GM23338 (cell line): ENCODE data around the gene CA6. TPM values are rescaled to one million over a fixed set of nuclear protein-coding genes. Genes with fewer than 3 reads are reported as not detected.

Source experiments
- ATAC-seq: fragments of 200-7000 bp; cut with Tn5 transposase; 3 replicates; pipeline ENCODE4 v1.9.1; 2020
- DNase-seq: peaks from one replicate; pipeline ENCODE4 v3.0.0-alpha.2; 2015; ENCODE audit warnings: low spot score
- H2AFZ ChIP-seq: fragments of 200-600 bp; sonication (generic); 2 replicates; pipeline ENCODE4 v1.8.0; 2016; ENCODE audit warnings: antibody characterized with exemption, mild to moderate bottlenecking, moderate library complexity
- H3F3A ChIP-seq: fragments of 200-600 bp; sonication (generic); replicated peaks from 2 replicates; pipeline ENCODE4 v1.8.0; 2017; ENCODE audit warnings: antibody characterized with exemption, mixed run types, low read depth
- H3K27ac ChIP-seq: fragments of 200-600 bp; sonication (generic); 2 replicates; pipeline ENCODE4 v1.6.1; 2016; ENCODE audit warnings: low read depth
- H3K27me3 ChIP-seq: fragments of 200-600 bp; sonication (generic); 2 replicates; pipeline ENCODE4 v1.8.0; 2016; ENCODE audit warnings: mild to moderate bottlenecking, mixed run types, moderate library complexity; ENCODE audit not compliant: insufficient read depth
- H3K36me3 ChIP-seq: fragments of 200-600 bp; sonication (generic); 2 replicates; pipeline ENCODE4 v1.8.0; 2016; ENCODE audit warnings: mild to moderate bottlenecking; ENCODE audit not compliant: insufficient read depth
- H3K4me1 ChIP-seq: fragments of 200-600 bp; sonication (generic); 2 replicates; pipeline ENCODE4 v1.8.0; 2016; ENCODE audit warnings: mild to moderate bottlenecking, moderate library complexity; ENCODE audit not compliant: insufficient read depth
- H3K4me2 ChIP-seq: fragments of 200-600 bp; sonication (generic); 2 replicates; pipeline ENCODE4 v1.7.1; 2017; ENCODE audit warnings: mixed run types
- H3K4me3 ChIP-seq: fragments of 200-600 bp; sonication (generic); 2 replicates; pipeline ENCODE4 v1.6.1; 2016; ENCODE audit warnings: mixed run types
- H3K79me2 ChIP-seq: fragments of 200-600 bp; sonication (generic); replicated peaks from 2 replicates; pipeline ENCODE4 v1.8.0; 2017; ENCODE audit warnings: mild to moderate bottlenecking; ENCODE audit not compliant: insufficient read depth
- H3K9me2 ChIP-seq: fragments of 200-600 bp; sonication (generic); 2 replicates; pipeline ENCODE4 v1.8.0; 2017; ENCODE audit not compliant: insufficient read depth
- H4K20me1 ChIP-seq: fragments of 200-600 bp; sonication (generic); replicated peaks from 2 replicates; pipeline ENCODE4 v1.8.0; 2017; ENCODE audit warnings: mild to moderate bottlenecking; ENCODE audit not compliant: insufficient read depth
- H3K27ac Mint-ChIP-seq: 2 replicates; pipeline ENCODE4 v1.8.0; 2020; ENCODE audit warnings: inconsistent platforms, mild to moderate bottlenecking, moderate library complexity, mixed read lengths
- H3K27me3 Mint-ChIP-seq: 3 replicates; pipeline ENCODE4 v1.8.0; 2022; ENCODE audit warnings: low read depth, mild to moderate bottlenecking, moderate library complexity, mixed read lengths, inconsistent platforms; ENCODE audit not compliant: insufficient read depth, poor library complexity
- H3K36me3 Mint-ChIP-seq: 3 replicates; pipeline ENCODE4 v1.8.0; 2021; ENCODE audit warnings: low read depth, mild to moderate bottlenecking, inconsistent platforms, moderate library complexity, mixed read lengths
- H3K4me1 Mint-ChIP-seq: 3 replicates; pipeline ENCODE4 v1.8.0; 2020; ENCODE audit warnings: mild to moderate bottlenecking, inconsistent platforms, mixed read lengths
- H3K4me3 Mint-ChIP-seq: 3 replicates; pipeline ENCODE4 v1.8.0; 2021; ENCODE audit warnings: moderate library complexity, mild to moderate bottlenecking, inconsistent platforms, mixed read lengths
- H3K9me3 Mint-ChIP-seq: 3 replicates; pipeline ENCODE4 v1.8.0; 2020; ENCODE audit warnings: moderate library complexity, mild to moderate bottlenecking, inconsistent platforms, mixed read lengths
- CTCF ChIP-seq, 2 experiments: fragments of 200-600 bp in 1 of 2; sonication (generic) in 1 of 2; conservative IDR thresholded peaks; 2 replicates each; pipeline versions ENCODE4 v1.5.1 to v1.6.1; 2016 to 2017; ENCODE audit warnings: antibody characterized with exemption in 2 of 2, low read depth in 2 of 2, mild to moderate bottlenecking in 2 of 2, moderate library complexity in 1 of 2
- EZH2 ChIP-seq: fragments of 200-600 bp; sonication (generic); IDR thresholded peaks from one replicate; pipeline ENCODE4 v1.8.0; 2017; ENCODE audit warnings: antibody characterized with exemption, mild to moderate bottlenecking, low read depth; ENCODE audit not compliant: unreplicated experiment
- EZH2phosphoT487 ChIP-seq: fragments of 200-600 bp; sonication (generic); IDR thresholded peaks from one replicate; pipeline ENCODE4 v1.8.1; 2018; ENCODE audit warnings: antibody characterized with exemption; ENCODE audit not compliant: unreplicated experiment
- POLR2AphosphoS5 ChIP-seq: IDR thresholded peaks from 2 replicates; pipeline ENCODE4 v1.6.1; 2016; ENCODE audit warnings: antibody characterized with exemption, low read depth
- REST ChIP-seq: IDR thresholded peaks from one replicate; pipeline ENCODE4 v1.6.1; 2018; ENCODE audit warnings: antibody characterized with exemption; ENCODE audit not compliant: unreplicated experiment
- STAT1 ChIP-seq: IDR thresholded peaks from one replicate; pipeline ENCODE4 v1.6.1; 2016; ENCODE audit warnings: antibody characterized with exemption; ENCODE audit not compliant: unreplicated experiment
- polyA plus RNA-seq: library from polyadenylated mRNA; unstranded; fragments of >200 nt; fragmentation: Nextera tagmentation; extraction: Ambion mirVana; gene quantifications from 2 replicates; pipeline ENCODE4 v1.2.1, GENCODE V29; 2016
- total RNA-seq: library from RNA; depleted of rRNA; stranded (reverse); fragments of >200 nt; shearing (Covaris generic); gene quantifications from 2 replicates; pipeline ENCODE4 v1.2.3, GENCODE V29; 2014

The CA6 gene
- total and polyA plus RNA-seq, 2 experiments from 2014 or later: not detected

- TF ChIP-seq CTCF (conservative IDR thresholded peaks at IDR 0.05; ENCODE audit: low read depth in 2 of 2): no peak
- no peak for TF ChIP-seq EZH2phosphoT487
- TF ChIP-seq STAT1: no peak
- TF ChIP-seq REST: no peak
Measured at GRCh38 chr1:8922962-8923361, 22.7 kb upstream of the CA6 start (continued).

- Histone ChIP-seq H4K20me1 (no peaks in the 10 kb centered on the region), H3K4me3 (no peak overlapping the region), H3K79me2 (no peaks in the 10 kb centered on the region), H3F3A (no peaks in the 10 kb centered on the region), H2AFZ (no peak overlapping the region), H3K4me2 (no peak overlapping the region), H3K36me3 (no peaks in the 10 kb centered on the region), H3K27me3 (no peaks in the 10 kb centered on the region), H3K9me2 (no peaks in the 10 kb centered on the region), H3K27ac (no peak overlapping the region), H3K4me1 (no peaks in the 10 kb centered on the region)
- Mint-ChIP-seq H3K27me3 (peaks cover 5% of the 10 kb centered on the region), H3K4me3 (no peak overlapping the region), H3K36me3 (no peaks in the 10 kb centered on the region), H3K27ac (no peak overlapping the region), H3K4me1 (no peaks in the 10 kb centered on the region), H3K9me3 (no peaks in the 10 kb centered on the region)
- no peak for ATAC-seq
- TF ChIP-seq EZH2: no peak
- no peak for TF ChIP-seq CTCF (conservative IDR thresholded peaks at IDR 0.05; ENCODE audit: low read depth in 2 of 2)
- no peak for TF ChIP-seq POLR2AphosphoS5
- TF ChIP-seq STAT1: no peak
- DNase-seq: no peak
Measured at GRCh38 chr1:8925406-8925805, 20.3 kb upstream of the CA6 start.
